ENCODE data around the gene ZCCHC14.

DNA sequence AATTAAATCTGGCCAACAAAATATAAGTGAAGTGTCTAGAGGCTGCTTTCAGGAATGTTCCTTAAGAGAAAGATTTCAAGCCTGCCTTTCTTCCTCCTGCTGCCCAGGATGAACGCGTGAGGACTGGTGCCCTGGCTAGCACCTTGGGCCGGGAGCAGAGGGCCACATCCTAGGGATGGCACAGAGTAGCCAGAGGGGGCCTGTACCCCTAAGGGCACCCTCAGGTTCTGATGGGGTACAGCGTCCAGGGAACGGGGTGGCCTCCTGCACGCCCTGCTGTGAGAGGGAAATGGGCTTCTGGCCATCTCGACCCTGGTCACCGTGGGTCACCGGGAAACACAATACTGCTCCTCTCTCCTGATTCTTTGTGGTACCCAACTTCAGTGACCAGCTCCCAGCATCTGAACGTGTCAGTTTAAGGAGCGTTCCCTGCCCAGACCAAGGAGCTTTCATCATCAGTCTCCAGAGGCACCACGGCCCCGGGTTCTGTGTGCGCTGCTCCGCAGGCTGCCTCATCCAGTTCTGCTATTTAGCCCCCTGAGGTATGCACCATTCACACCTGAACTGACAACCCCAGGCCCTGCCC is 60.4 kb downstream of the ZCCHC14 start:
- TF ChIP-seq CTCF (IDR thresholded peaks at IDR 0.05): no peak
- no peak for TF ChIP-seq POLR2A (IDR thresholded peaks at IDR 0.05)

Data from esophagus squamous epithelium (tissue), 4 donors.